ENCODE data around the gene KIRREL3. TPM values are rescaled to one million over a fixed set of nuclear protein-coding genes. Genes with fewer than 3 reads are reported as not detected.
A peak's percentile ranks its signal among the peaks of the same experiment; 100 is the strongest.

Gene KIRREL3
- total and polyA plus RNA-seq, 3 experiments from 2014 or later, result not detected

DNA sequence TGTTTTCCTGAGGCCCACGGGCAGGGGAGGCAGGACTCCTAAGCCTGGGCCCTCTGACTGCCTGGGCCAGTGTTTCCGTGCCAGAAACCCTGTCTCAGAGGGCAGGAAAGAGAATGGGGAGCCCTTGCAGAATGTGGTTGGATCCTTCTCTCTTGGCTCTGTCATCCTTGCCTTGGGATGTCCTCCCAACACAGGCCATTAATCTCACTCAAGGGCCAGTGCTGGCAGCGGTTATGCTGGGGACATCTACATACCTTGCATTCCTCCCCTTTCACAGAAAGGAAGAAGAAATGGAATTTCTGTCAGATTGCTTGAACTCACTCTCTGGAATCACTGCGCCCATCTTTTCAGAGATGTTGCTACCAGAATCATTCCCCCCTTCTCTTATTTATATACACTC lies 296.9 kb downstream of the KIRREL3 start:
- Histone ChIP-seq H3K4me1 (ENCODE audit: insufficient read depth, low read length) (no peaks in the 10 kb centered on the region), H3K27me3 (ENCODE audit: insufficient read depth, low read length, poor library complexity, severe bottlenecking) (no peaks in the 10 kb centered on the region), H3K9me3 (ENCODE audit: low read length) (no peaks in the 10 kb centered on the region), H3K36me3 (ENCODE audit: insufficient read depth, low read length) (no peaks in the 10 kb centered on the region), H3K27ac (ENCODE audit: low read depth, low read length) (no peak overlapping the region), H3K4me3 (ENCODE audit: low read length) (no peak overlapping the region)
- H3K4me1 Mint-ChIP-seq, result no peaks in the 10 kb centered on the region
- peaks cover 0 to under 1% (median 0%) of the 10 kb centered on the region in 5 donors for H3K9me3 Mint-ChIP-seq
- CTCF ChIA-PET, result no interaction called here
- H3K27me3 Mint-ChIP-seq, result peaks cover 2 to 12% of the 10 kb centered on the region in 2 donors
- no peak overlapping the region for H3K4me3 Mint-ChIP-seq
- POLR2A ChIA-PET, result no interaction called here
- H3K36me3 Mint-ChIP-seq, result no peaks in the 10 kb centered on the region
- DNase-seq, result no peak
- H3K27ac Mint-ChIP-seq, result peak overlapping the region in 1 of 8 donors; percentile 18

DNA sequence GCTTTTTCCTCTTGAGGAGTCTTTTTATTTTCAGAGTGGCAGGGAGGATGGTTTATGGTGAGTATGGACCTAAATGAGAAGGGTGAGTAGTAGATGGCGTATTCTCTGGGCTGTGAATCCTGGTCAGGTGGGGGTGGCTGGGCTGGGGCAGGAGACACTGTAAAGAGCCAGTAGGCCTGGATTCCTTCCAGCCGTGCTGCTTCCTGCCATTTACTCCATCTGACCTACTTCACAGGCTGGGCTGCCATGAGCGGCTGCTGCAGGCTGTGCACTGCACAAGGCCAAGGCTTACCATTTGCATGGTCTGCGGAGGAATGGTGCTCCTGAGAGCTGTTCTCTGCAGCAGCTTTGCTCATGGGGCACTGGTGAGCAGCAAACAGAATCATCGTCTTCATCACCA lies 297.6 kb downstream of the KIRREL3 start:
- no peaks in the 10 kb centered on the region for H3K4me1 Mint-ChIP-seq
- H3K4me3 ChIP-seq (ENCODE audit: low read length), result no peak overlapping the region
- H3K27me3 Mint-ChIP-seq, result peaks cover 0 to 8% of the 10 kb centered on the region in 2 donors
- no peak overlapping the region for H3K27ac ChIP-seq (ENCODE audit: low read depth, low read length)
- POLR2A ChIA-PET, result no interaction called here
- H3K9me3 ChIP-seq (ENCODE audit: low read length), result no peaks in the 10 kb centered on the region
- no peaks in the 10 kb centered on the region for H3K4me1 ChIP-seq (ENCODE audit: insufficient read depth, low read length)
- no peaks in the 10 kb centered on the region for H3K27me3 ChIP-seq (ENCODE audit: insufficient read depth, low read length, poor library complexity, severe bottlenecking)
- H3K36me3 ChIP-seq (ENCODE audit: insufficient read depth, low read length), result no peaks in the 10 kb centered on the region
- H3K9me3 Mint-ChIP-seq, result no peaks in the 10 kb centered on the region
- no peak overlapping the region for H3K4me3 Mint-ChIP-seq
- no peaks in the 10 kb centered on the region for H3K36me3 Mint-ChIP-seq
- no peak overlapping the region for H3K27ac Mint-ChIP-seq
- no peak for DNase-seq
- CTCF ChIA-PET, result no interaction called here

DNA sequence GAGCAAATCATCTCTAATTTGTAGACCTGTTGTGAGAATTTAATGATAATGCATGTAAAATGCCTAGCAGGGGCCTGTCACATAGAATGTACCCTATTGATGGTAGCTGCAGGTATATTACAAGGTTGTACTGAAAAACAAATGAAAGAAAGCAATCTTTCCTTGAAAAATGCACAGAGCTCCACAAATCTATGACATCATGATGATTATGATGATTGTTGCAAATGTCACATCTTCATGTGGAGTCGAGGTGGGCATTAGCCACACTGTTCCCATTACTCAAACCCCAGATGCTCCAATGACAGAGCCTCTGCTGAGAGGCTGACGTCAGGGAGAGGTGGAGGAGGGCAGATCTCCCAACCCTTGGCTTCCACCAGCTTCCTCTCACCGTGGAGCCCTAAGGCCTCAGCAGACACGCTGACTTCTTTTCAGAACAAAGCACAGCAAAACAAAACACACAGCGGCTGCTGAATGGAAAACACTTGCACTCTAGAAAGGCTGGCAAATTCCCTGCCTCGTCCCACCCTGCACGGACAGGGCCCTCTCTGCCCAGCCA lies 298.3 kb downstream of the KIRREL3 start:
- no peak overlapping the region for H3K27ac Mint-ChIP-seq
- DNase-seq, result no peak
- Histone ChIP-seq H3K9me3 (ENCODE audit: low read length) (no peaks in the 10 kb centered on the region), H3K4me1 (ENCODE audit: insufficient read depth, low read length) (no peaks in the 10 kb centered on the region), H3K27me3 (ENCODE audit: insufficient read depth, low read length, poor library complexity, severe bottlenecking) (no peaks in the 10 kb centered on the region), H3K4me3 (ENCODE audit: low read length) (no peak overlapping the region), H3K36me3 (ENCODE audit: insufficient read depth, low read length) (no peaks in the 10 kb centered on the region), H3K27ac (ENCODE audit: low read depth, low read length) (no peak overlapping the region)
- no peaks in the 10 kb centered on the region for H3K9me3 Mint-ChIP-seq
- H3K4me3 Mint-ChIP-seq, result no peak overlapping the region
- ChIA-PET POLR2A (no interaction called here), CTCF (no interaction called here)
- H3K36me3 Mint-ChIP-seq, result no peaks in the 10 kb centered on the region
- peaks cover 0 to 8% of the 10 kb centered on the region in 2 donors for H3K27me3 Mint-ChIP-seq
- H3K4me1 Mint-ChIP-seq, result no peaks in the 10 kb centered on the region

DNA sequence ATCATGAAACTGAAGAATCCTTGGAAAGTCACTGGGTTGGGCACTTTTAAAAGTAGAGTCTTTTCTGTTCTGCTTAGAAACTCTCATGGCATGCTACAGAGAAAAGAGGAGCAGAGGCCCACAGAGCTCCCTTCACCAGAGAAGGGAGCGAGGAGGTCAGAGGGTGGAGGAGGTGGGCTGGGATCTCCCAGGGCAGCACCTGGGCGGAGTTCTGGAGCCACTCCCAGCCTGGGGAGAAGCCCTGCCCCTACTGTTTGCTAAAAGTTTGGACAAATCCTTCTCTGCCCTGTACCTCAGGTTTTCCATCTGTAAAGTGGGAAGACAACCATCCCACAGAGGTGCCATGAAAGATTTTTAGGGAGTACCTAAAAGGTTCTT lies 299.1 kb downstream of the KIRREL3 start:
- no peak overlapping the region for H3K27ac Mint-ChIP-seq
- CTCF ChIA-PET, result no interaction called here

DNA sequence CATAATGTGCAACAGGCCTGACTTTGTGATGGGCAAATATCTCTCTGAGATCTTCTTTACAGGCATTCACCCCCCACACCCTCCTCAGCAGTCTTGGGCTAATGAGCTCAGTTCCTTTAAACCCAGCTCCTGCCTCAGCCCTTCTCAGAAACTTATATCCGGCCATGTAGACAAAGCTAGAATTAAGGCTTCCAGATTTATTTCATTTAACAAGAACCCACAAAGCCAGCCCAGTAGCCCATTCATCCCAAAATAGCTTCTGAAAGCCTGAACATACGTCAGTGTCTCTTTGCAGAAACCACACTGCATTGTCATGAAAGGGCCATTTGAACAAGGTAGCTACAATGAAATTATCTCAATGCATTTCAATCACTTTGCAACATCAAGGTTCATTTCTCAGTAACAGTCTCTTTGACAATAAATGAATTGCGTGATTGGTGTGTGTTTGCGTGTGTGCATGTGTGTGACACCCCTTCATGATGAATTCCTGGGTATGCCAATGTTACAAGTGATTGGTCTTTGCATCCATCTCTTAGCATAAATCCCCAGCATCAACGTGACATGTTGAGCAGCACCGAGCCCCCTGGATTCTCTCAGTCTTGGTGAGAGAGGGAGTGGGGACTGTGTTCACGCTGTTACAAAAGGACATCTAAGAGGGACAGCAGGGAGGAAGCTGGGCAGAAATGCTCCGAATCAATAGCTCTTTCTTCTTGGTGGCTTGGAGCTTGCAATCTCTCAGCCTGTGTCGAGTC lies 299.6 kb downstream of the KIRREL3 start:
- Histone ChIP-seq H3K4me3 (ENCODE audit: low read length) (no peak overlapping the region), H3K27me3 (ENCODE audit: insufficient read depth, low read length, poor library complexity, severe bottlenecking) (no peaks in the 10 kb centered on the region), H3K27ac (ENCODE audit: low read depth, low read length) (no peak overlapping the region), H3K4me1 (ENCODE audit: insufficient read depth, low read length) (no peaks in the 10 kb centered on the region), H3K9me3 (ENCODE audit: low read length) (no peaks in the 10 kb centered on the region), H3K36me3 (ENCODE audit: insufficient read depth, low read length) (no peaks in the 10 kb centered on the region)
- Mint-ChIP-seq H3K27me3 (peaks cover 0 to 10% of the 10 kb centered on the region in 2 donors), H3K27ac (no peak overlapping the region), H3K9me3 (no peaks in the 10 kb centered on the region), H3K4me3 (no peak overlapping the region), H3K4me1 (no peaks in the 10 kb centered on the region), H3K36me3 (no peaks in the 10 kb centered on the region)
- CTCF ChIA-PET, result no interaction called here
- POLR2A ChIA-PET, result no interaction called here
- no peak for DNase-seq

More for the DNA sequence above, 299.1 kb downstream of the KIRREL3 start:
- Histone ChIP-seq H3K9me3 (ENCODE audit: low read length) (no peaks in the 10 kb centered on the region), H3K4me3 (ENCODE audit: low read length) (no peak overlapping the region), H3K27ac (ENCODE audit: low read depth, low read length) (no peak overlapping the region), H3K36me3 (ENCODE audit: insufficient read depth, low read length) (no peaks in the 10 kb centered on the region), H3K4me1 (ENCODE audit: insufficient read depth, low read length) (no peaks in the 10 kb centered on the region), H3K27me3 (ENCODE audit: insufficient read depth, low read length, poor library complexity, severe bottlenecking) (no peaks in the 10 kb centered on the region)
- POLR2A ChIA-PET, result no interaction called here
- peaks cover 0 to 8% of the 10 kb centered on the region in 2 donors for H3K27me3 Mint-ChIP-seq
- H3K4me1 Mint-ChIP-seq, result no peaks in the 10 kb centered on the region
- H3K36me3 Mint-ChIP-seq, result no peaks in the 10 kb centered on the region
- H3K4me3 Mint-ChIP-seq, result no peak overlapping the region
- H3K9me3 Mint-ChIP-seq, result no peaks in the 10 kb centered on the region
- no peak for DNase-seq

DNA sequence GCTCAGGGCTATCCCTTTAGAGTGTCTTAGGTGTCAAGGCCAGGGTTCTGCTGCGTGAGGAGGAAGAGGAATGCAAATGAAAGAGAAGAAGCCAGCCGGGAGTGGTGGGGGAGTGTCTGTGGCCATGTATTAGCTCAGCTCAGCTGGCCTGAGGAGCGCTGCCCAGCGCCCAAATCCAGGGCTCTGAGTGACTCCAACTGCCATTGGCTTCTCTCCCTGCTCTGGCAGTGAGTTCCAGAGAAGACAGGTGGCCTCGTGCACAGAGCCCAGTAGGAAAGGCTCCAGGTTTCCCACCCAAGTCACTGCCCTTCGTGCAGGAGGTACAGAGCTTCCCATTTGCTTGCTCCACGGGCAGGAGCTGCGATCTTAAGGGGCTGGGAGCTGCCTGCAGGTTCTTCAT lies 302.0 kb downstream of the KIRREL3 start:
- Histone ChIP-seq H3K36me3 (ENCODE audit: insufficient read depth, low read length) (no peaks in the 10 kb centered on the region), H3K9me3 (ENCODE audit: low read length) (no peaks in the 10 kb centered on the region), H3K27ac (ENCODE audit: low read depth, low read length) (no peak overlapping the region), H3K4me1 (ENCODE audit: insufficient read depth, low read length) (no peaks in the 10 kb centered on the region), H3K4me3 (ENCODE audit: low read length) (no peak overlapping the region), H3K27me3 (ENCODE audit: insufficient read depth, low read length, poor library complexity, severe bottlenecking) (no peaks in the 10 kb centered on the region)
- Mint-ChIP-seq H3K4me1 (no peaks in the 10 kb centered on the region), H3K4me3 (no peak overlapping the region), H3K27me3 (peaks cover 0 to 9% of the 10 kb centered on the region in 2 donors), H3K9me3 (no peaks in the 10 kb centered on the region), H3K36me3 (no peaks in the 10 kb centered on the region), H3K27ac (no peak overlapping the region)
- ChIA-PET CTCF (no interaction called here), POLR2A (no interaction called here)
- DNase-seq, result no peak

DNA sequence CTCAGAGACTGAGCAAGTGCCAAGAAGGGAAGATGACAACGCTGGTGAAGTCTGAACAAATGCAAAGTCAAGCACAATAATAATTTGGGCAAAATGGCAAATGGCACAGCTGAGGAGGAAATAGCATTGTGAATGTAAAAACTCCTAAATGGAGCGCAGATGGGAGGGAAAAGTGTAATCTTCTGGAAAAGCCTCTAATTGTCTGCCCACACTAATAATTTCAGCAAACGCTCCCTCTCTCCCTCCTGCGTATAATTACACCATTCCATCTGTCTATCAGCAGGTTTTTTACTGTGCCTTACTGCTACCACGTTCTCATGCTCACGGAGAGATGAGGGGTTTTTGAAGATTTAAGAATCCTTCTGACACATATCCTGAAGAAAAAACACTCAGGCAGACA lies 302.6 kb downstream of the KIRREL3 start:
- H3K27ac ChIP-seq (ENCODE audit: low read depth, low read length), result no peak overlapping the region
- no peak overlapping the region for H3K27ac Mint-ChIP-seq
- CTCF ChIA-PET, result no interaction called here
- no peak overlapping the region for H3K4me3 Mint-ChIP-seq
- no peaks in the 10 kb centered on the region for H3K9me3 Mint-ChIP-seq
- H3K4me1 ChIP-seq (ENCODE audit: insufficient read depth, low read length), result no peaks in the 10 kb centered on the region
- H3K27me3 Mint-ChIP-seq, result peaks cover 0 to 9% of the 10 kb centered on the region in 2 donors
- H3K4me1 Mint-ChIP-seq, result no peaks in the 10 kb centered on the region
- H3K9me3 ChIP-seq (ENCODE audit: low read length), result no peaks in the 10 kb centered on the region
- H3K36me3 Mint-ChIP-seq, result no peaks in the 10 kb centered on the region
- DNase-seq, result no peak
- H3K36me3 ChIP-seq (ENCODE audit: insufficient read depth, low read length), result no peaks in the 10 kb centered on the region
- H3K4me3 ChIP-seq (ENCODE audit: low read length), result no peak overlapping the region
- no peaks in the 10 kb centered on the region for H3K27me3 ChIP-seq (ENCODE audit: insufficient read depth, low read length, poor library complexity, severe bottlenecking)
- POLR2A ChIA-PET, result no interaction called here

DNA sequence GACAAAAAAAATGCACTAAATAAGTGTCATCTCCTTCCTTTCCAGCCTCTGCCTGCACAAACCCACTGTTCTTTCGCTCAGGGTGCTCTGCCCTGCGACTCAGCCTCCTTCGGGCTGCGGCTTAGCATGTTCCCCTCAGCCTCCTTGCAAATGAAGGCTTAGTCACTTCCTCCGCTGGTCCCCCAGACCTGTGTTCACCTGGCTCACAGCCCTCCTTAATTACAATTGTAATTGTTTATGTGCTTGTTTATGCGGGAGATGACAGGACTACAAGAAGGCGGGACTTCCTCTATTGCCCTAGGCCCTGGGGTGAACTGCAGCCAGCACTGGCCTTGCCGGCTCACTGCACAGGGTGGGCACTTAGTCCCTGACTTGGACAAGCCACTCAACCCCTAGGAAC lies 303.6 kb downstream of the KIRREL3 start:
- no peaks in the 10 kb centered on the region for H3K36me3 ChIP-seq (ENCODE audit: insufficient read depth, low read length)

More for the DNA sequence above, 303.6 kb downstream of the KIRREL3 start:
- no peaks in the 10 kb centered on the region for H3K27me3 ChIP-seq (ENCODE audit: insufficient read depth, low read length, poor library complexity, severe bottlenecking)
- Mint-ChIP-seq H3K36me3 (no peaks in the 10 kb centered on the region), H3K27me3 (peaks cover 0 to 9% of the 10 kb centered on the region in 2 donors), H3K27ac (no peak overlapping the region), H3K4me3 (no peak overlapping the region), H3K4me1 (no peaks in the 10 kb centered on the region), H3K9me3 (no peaks in the 10 kb centered on the region)
- H3K4me1 ChIP-seq (ENCODE audit: insufficient read depth, low read length), result no peaks in the 10 kb centered on the region
- H3K27ac ChIP-seq (ENCODE audit: low read depth, low read length), result no peak overlapping the region
- no peak overlapping the region for H3K4me3 ChIP-seq (ENCODE audit: low read length)
- POLR2A ChIA-PET, result no interaction called here
- no peak for DNase-seq
- H3K9me3 ChIP-seq (ENCODE audit: low read length), result no peaks in the 10 kb centered on the region
- CTCF ChIA-PET, result no interaction called here

Measured in CD8-positive, alpha-beta memory T cell (primary cell).